Fibroblast of the aortic adventitia (primary cell): Measurements from ENCODE around the gene VWA1. TPM values are rescaled to one million over a fixed set of nuclear protein-coding genes. Genes with fewer than 3 reads are reported as not detected.
A peak's percentile ranks its signal among the peaks of the same experiment; 100 is the strongest.

Experiments used
- DNase-seq: peaks from one replicate; pipeline ENCODE4 v3.0.0-alpha.2; 2010; ENCODE audit warnings: low read depth
- H3K4me3 ChIP-seq: 2 replicates; pipeline ENCODE4 v1.5.1; 2011; ENCODE audit warnings: low read depth, mild to moderate bottlenecking, control low read depth, low read length, moderate library complexity
- CTCF ChIP-seq: IDR thresholded peaks from 2 replicates; pipeline ENCODE4 v1.5.1; 2011; ENCODE audit warnings: mild to moderate bottlenecking, low read length, control low read depth, inconsistent platforms; ENCODE audit not compliant: insufficient read depth
- total RNA-seq: library from RNA; depleted of rRNA; stranded (reverse); fragments of >200 nt; gene quantifications from 2 replicates; pipeline ENCODE4 v1.2.3, GENCODE V29; 2012; ENCODE audit warnings: low replicate concordance

Gene VWA1
- total RNA-seq, 1 donor = 1.8 TPM

GRCh38 chr1:1430114-1430982 lies 5.1 kb upstream of the VWA1 start:
- H3K4me3 ChIP-seq = no peak overlapping the region
- TF ChIP-seq CTCF = peak; percentile 39
- DNase-seq = peak; percentile 76

- no peak overlapping the region for H3K4me3 ChIP-seq
- no peak for TF ChIP-seq CTCF
- DNase-seq = no peak
These were observed 4.3 kb upstream of the VWA1 start for GRCh38 chr1:1430992-1431844.

- TF ChIP-seq CTCF = no peak
- DNase-seq = no peak
- no peak overlapping the region for H3K4me3 ChIP-seq
These were observed 3.6 kb upstream of the VWA1 start for GRCh38 chr1:1431845-1432273.

- no peak for TF ChIP-seq CTCF
- no peak for DNase-seq
- H3K4me3 ChIP-seq = no peak overlapping the region
These were observed 3.1 kb upstream of the VWA1 start for GRCh38 chr1:1432274-1432950.

GRCh38 chr1:1432951-1433803 lies 2.3 kb upstream of the VWA1 start:
- no peak overlapping the region for H3K4me3 ChIP-seq
- no peak for DNase-seq
- TF ChIP-seq CTCF = no peak

GRCh38 chr1:1433804-1434130 lies 1.7 kb upstream of the VWA1 start:
- no peak for TF ChIP-seq CTCF
- no peak overlapping the region for H3K4me3 ChIP-seq
- peak; percentile 28 for DNase-seq
